ENCODE measurements around the gene PITPNM1. TPM values are rescaled to one million over a fixed set of nuclear protein-coding genes. Genes with fewer than 3 reads are reported as not detected.
A peak's percentile ranks its signal among the peaks of the same experiment; 100 is the strongest.

Gene PITPNM1
- total and polyA plus RNA-seq, 2 of the 13 experiments (the other 11 are each of a cell fraction or from before 2014, with no cell fraction given), result 8.2 to 8.5 TPM

DNA sequence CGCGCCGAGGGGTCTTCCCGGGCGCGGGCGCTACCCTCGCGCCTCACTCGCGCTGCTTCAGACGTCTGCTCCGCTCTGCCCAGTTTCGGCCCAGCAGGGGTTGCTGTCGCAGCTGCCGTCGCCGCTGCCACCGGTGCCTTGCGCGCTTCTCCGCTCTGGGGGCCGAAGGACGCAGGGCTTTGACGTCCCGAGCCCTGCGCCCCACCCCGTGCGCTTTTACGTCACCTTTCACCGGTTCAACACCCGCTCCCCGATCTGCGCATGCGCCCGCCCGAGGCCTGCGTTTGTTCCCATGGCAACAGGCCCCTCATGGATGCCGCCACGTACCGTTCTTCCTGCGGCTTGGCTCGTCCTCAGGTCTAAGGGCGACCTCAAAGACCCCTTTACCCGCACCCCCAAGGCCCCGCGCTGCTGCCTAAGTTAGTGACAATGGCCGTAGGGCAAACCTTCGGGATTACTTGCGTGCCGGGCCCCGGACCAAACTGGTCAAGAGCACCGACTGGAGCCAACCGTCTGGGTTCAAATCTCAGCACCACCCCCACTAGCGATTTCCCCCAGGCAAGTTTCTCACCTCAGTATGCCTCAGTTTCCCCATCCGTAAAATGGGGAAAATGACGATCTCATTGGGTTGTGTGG lies 3.4 kb upstream of the PITPNM1 start (continued):
- TF ChIP-seq RBAK (CRISPR knock-in tag; IDR thresholded peaks at IDR 0.05) (no peak), ERF (CRISPR knock-in tag; IDR thresholded peaks at IDR 0.05) (peak; percentile 76; the same call in 1 of the 2 replicates), SP140L (CRISPR knock-in tag; IDR thresholded peaks at IDR 0.05; ENCODE audit: borderline replicate concordance) (no peak), MYC (CRISPR knock-in tag; IDR thresholded peaks at IDR 0.05; ENCODE audit: borderline replicate concordance) (peak; percentile 64), ZNF367 (CRISPR knock-in tag; IDR thresholded peaks at IDR 0.05; ENCODE audit: borderline replicate concordance) (no peak), ZNF12 (CRISPR knock-in tag; IDR thresholded peaks at IDR 0.05) (0 out of 2 replicates have a peak, but pooled peaks have one; percentile 51), ZFP1 (CRISPR knock-in tag; IDR thresholded peaks at IDR 0.05) (no peak), BORCS8-MEF2B (CRISPR knock-in tag; IDR thresholded peaks at IDR 0.05) (peak; percentile 23; the same call in 1 of the 2 replicates)
- TF ChIP-seq, protein P1, sequence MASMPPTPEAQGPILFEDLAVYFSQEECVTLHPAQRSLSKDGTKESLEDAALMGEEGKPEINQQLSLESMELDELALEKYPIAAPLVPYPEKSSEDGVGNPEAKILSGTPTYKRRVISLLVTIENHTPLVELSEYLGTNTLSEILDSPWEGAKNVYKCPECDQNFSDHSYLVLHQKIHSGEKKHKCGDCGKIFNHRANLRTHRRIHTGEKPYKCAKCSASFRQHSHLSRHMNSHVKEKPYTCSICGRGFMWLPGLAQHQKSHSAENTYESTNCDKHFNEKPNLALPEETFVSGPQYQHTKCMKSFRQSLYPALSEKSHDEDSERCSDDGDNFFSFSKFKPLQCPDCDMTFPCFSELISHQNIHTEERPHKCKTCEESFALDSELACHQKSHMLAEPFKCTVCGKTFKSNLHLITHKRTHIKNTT (CRISPR knock-in tag; IDR thresholded peaks at IDR 0.05), result no peak
- TF ChIP-seq, protein P2, sequence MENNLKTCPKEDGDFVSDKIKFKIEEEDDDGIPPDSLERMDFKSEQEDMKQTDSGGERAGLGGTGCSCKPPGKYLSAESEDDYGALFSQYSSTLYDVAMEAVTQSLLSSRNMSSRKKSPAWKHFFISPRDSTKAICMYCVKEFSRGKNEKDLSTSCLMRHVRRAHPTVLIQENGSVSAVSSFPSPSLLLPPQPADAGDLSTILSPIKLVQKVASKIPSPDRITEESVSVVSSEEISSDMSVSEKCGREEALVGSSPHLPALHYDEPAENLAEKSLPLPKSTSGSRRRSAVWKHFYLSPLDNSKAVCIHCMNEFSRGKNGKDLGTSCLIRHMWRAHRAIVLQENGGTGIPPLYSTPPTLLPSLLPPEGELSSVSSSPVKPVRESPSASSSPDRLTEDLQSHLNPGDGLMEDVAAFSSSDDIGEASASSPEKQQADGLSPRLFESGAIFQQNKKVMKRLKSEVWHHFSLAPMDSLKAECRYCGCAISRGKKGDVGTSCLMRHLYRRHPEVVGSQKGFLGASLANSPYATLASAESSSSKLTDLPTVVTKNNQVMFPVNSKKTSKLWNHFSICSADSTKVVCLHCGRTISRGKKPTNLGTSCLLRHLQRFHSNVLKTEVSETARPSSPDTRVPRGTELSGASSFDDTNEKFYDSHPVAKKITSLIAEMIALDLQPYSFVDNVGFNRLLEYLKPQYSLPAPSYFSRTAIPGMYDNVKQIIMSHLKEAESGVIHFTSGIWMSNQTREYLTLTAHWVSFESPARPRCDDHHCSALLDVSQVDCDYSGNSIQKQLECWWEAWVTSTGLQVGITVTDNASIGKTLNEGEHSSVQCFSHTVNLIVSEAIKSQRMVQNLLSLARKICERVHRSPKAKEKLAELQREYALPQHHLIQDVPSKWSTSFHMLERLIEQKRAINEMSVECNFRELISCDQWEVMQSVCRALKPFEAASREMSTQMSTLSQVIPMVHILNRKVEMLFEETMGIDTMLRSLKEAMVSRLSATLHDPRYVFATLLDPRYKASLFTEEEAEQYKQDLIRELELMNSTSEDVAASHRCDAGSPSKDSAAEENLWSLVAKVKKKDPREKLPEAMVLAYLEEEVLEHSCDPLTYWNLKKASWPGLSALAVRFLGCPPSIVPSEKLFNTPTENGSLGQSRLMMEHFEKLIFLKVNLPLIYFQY (CRISPR knock-in tag; IDR thresholded peaks at IDR 0.05; ENCODE audit: borderline replicate concordance), result no peak
- TF ChIP-seq, protein P3, sequence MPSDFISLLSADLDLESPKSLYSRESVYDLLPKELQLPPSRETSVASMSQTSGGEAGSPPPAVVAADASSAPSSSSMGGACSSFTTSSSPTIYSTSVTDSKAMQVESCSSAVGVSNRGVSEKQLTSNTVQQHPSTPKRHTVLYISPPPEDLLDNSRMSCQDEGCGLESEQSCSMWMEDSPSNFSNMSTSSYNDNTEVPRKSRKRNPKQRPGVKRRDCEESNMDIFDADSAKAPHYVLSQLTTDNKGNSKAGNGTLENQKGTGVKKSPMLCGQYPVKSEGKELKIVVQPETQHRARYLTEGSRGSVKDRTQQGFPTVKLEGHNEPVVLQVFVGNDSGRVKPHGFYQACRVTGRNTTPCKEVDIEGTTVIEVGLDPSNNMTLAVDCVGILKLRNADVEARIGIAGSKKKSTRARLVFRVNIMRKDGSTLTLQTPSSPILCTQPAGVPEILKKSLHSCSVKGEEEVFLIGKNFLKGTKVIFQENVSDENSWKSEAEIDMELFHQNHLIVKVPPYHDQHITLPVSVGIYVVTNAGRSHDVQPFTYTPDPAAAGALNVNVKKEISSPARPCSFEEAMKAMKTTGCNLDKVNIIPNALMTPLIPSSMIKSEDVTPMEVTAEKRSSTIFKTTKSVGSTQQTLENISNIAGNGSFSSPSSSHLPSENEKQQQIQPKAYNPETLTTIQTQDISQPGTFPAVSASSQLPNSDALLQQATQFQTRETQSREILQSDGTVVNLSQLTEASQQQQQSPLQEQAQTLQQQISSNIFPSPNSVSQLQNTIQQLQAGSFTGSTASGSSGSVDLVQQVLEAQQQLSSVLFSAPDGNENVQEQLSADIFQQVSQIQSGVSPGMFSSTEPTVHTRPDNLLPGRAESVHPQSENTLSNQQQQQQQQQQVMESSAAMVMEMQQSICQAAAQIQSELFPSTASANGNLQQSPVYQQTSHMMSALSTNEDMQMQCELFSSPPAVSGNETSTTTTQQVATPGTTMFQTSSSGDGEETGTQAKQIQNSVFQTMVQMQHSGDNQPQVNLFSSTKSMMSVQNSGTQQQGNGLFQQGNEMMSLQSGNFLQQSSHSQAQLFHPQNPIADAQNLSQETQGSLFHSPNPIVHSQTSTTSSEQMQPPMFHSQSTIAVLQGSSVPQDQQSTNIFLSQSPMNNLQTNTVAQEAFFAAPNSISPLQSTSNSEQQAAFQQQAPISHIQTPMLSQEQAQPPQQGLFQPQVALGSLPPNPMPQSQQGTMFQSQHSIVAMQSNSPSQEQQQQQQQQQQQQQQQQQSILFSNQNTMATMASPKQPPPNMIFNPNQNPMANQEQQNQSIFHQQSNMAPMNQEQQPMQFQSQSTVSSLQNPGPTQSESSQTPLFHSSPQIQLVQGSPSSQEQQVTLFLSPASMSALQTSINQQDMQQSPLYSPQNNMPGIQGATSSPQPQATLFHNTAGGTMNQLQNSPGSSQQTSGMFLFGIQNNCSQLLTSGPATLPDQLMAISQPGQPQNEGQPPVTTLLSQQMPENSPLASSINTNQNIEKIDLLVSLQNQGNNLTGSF (CRISPR knock-in tag; IDR thresholded peaks at IDR 0.05), result peak; percentile 83
- TF ChIP-seq, protein P4, sequence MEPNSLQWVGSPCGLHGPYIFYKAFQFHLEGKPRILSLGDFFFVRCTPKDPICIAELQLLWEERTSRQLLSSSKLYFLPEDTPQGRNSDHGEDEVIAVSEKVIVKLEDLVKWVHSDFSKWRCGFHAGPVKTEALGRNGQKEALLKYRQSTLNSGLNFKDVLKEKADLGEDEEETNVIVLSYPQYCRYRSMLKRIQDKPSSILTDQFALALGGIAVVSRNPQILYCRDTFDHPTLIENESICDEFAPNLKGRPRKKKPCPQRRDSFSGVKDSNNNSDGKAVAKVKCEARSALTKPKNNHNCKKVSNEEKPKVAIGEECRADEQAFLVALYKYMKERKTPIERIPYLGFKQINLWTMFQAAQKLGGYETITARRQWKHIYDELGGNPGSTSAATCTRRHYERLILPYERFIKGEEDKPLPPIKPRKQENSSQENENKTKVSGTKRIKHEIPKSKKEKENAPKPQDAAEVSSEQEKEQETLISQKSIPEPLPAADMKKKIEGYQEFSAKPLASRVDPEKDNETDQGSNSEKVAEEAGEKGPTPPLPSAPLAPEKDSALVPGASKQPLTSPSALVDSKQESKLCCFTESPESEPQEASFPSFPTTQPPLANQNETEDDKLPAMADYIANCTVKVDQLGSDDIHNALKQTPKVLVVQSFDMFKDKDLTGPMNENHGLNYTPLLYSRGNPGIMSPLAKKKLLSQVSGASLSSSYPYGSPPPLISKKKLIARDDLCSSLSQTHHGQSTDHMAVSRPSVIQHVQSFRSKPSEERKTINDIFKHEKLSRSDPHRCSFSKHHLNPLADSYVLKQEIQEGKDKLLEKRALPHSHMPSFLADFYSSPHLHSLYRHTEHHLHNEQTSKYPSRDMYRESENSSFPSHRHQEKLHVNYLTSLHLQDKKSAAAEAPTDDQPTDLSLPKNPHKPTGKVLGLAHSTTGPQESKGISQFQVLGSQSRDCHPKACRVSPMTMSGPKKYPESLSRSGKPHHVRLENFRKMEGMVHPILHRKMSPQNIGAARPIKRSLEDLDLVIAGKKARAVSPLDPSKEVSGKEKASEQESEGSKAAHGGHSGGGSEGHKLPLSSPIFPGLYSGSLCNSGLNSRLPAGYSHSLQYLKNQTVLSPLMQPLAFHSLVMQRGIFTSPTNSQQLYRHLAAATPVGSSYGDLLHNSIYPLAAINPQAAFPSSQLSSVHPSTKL (CRISPR knock-in tag; IDR thresholded peaks at IDR 0.05), result no peak
- TF ChIP-seq, protein P5, sequence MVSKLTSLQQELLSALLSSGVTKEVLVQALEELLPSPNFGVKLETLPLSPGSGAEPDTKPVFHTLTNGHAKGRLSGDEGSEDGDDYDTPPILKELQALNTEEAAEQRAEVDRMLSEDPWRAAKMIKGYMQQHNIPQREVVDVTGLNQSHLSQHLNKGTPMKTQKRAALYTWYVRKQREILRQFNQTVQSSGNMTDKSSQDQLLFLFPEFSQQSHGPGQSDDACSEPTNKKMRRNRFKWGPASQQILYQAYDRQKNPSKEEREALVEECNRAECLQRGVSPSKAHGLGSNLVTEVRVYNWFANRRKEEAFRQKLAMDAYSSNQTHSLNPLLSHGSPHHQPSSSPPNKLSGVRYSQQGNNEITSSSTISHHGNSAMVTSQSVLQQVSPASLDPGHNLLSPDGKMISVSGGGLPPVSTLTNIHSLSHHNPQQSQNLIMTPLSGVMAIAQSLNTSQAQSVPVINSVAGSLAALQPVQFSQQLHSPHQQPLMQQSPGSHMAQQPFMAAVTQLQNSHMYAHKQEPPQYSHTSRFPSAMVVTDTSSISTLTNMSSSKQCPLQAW (CRISPR knock-in tag; IDR thresholded peaks at IDR 0.05), result peak; percentile 82; the same call in 1 of the 2 replicates

All from HepG2 (cell line).